Thyroid gland (tissue), 4 donors: ENCODE results near the gene AGPAT1.

Experiments used
- CTCF ChIP-seq, 6 experiments: fragments of 200-600 bp in 3 of 6; fragments of 450-650 bp in 3 of 6; sonication (generic) in 3 of 6; IDR thresholded peaks; one replicate each; pipeline ENCODE4 v1.5.1; 2016 to 2019; ENCODE audit warnings: antibody characterized with exemption in 6 of 6, mild to moderate bottlenecking in 2 of 6, inconsistent platforms in 1 of 6, moderate library complexity in 1 of 6
- POLR2A ChIP-seq, 2 donors: fragments of 450-650 bp; IDR thresholded peaks; one replicate each; pipeline ENCODE4 v1.6.1; 2017; ENCODE audit warnings: antibody characterized with exemption in 2 of 2, mild to moderate bottlenecking in 2 of 2, moderate library complexity in 1 of 2

- TF ChIP-seq CTCF (IDR thresholded peaks at IDR 0.05) (no peak), POLR2A (IDR thresholded peaks at IDR 0.05) (no peak)
Observed at GRCh38 chr6:32127409-32127716, 48.5 kb downstream of the AGPAT1 start.
